HEK293T (cell line): ENCODE data around the gene CYP46A1.
"Not testable (repeated sequence)": the region's sequence is repeated elsewhere in the genome, so short reads cannot be mapped to it uniquely, and the experiment has no call there.

Experiments
- CTCF ChIA-PET: fragments of 350-600 bp; formaldehyde crosslinking; extraction: SDS; loops from one replicate; lab custom pipeline; 2021; ENCODE audit warnings: antibody characterized with exemption, inconsistent platforms; lab: Yijun Ruan, JAX
- POLR2A ChIA-PET: fragments of 350-600 bp; formaldehyde crosslinking; extraction: SDS; loops from one replicate; lab custom pipeline; 2020; ENCODE audit warnings: antibody characterized with exemption, inconsistent platforms; lab: Yijun Ruan, JAX
- DNase-seq: peaks from one replicate; pipeline ENCODE4 v3.0.0; 2012; ENCODE audit warnings: mixed read lengths; ENCODE audit errors: extremely low spot score
- ARNT ChIP-seq: fragments of 450-650 bp; IDR thresholded peaks from 2 replicates; pipeline ENCODE4 v1.6.1; 2017; ENCODE audit warnings: mild to moderate bottlenecking
- BHLHE40 ChIP-seq: fragments of 450-650 bp; IDR thresholded peaks from 2 replicates; pipeline ENCODE4 v1.6.1; 2016; ENCODE audit warnings: mild to moderate bottlenecking, moderate library complexity, borderline replicate concordance
- CTBP1 ChIP-seq: fragments of 450-650 bp; IDR thresholded peaks from 2 replicates; pipeline ENCODE4 v1.6.1; 2016; ENCODE audit warnings: borderline replicate concordance
- ELF4 ChIP-seq: fragments of 450-650 bp; IDR thresholded peaks from 2 replicates; pipeline ENCODE4 v1.6.1; 2017; ENCODE audit warnings: antibody characterized with exemption
- FOXA1 ChIP-seq: fragments of 450-650 bp; IDR thresholded peaks from 2 replicates; pipeline ENCODE4 v1.6.1; 2016; ENCODE audit warnings: mild to moderate bottlenecking
- FOXK2 ChIP-seq: fragments of 450-650 bp; IDR thresholded peaks from 2 replicates; pipeline ENCODE4 v1.6.1; 2016; ENCODE audit warnings: mild to moderate bottlenecking
- FOXM1 ChIP-seq: fragments of 450-650 bp; IDR thresholded peaks from 2 replicates; pipeline ENCODE4 v1.6.1; 2017; ENCODE audit warnings: mild to moderate bottlenecking, borderline replicate concordance
- HDGF ChIP-seq: fragments of 450-650 bp; IDR thresholded peaks from 2 replicates; pipeline ENCODE4 v1.6.1; 2017; ENCODE audit warnings: antibody characterized with exemption, borderline replicate concordance
- L3MBTL2 ChIP-seq: fragments of 450-650 bp; conservative IDR thresholded peaks from 2 replicates; pipeline ENCODE4 v1.6.1; 2016; ENCODE audit warnings: mild to moderate bottlenecking
- LEF1 ChIP-seq: fragments of 450-650 bp; IDR thresholded peaks from 2 replicates; pipeline ENCODE4 v1.6.1; 2017; ENCODE audit warnings: mild to moderate bottlenecking, borderline replicate concordance
- NFRKB ChIP-seq: fragments of 450-650 bp; IDR thresholded peaks from 2 replicates; pipeline ENCODE4 v1.6.1; 2016; ENCODE audit warnings: mild to moderate bottlenecking, moderate library complexity
- PKNOX1 ChIP-seq: fragments of 450-650 bp; IDR thresholded peaks from 2 replicates; pipeline ENCODE4 v1.6.1; 2016
- SP1 ChIP-seq: fragments of 450-650 bp; IDR thresholded peaks from 2 replicates; pipeline ENCODE4 v1.6.1; 2017
- SUZ12 ChIP-seq: fragments of 450-650 bp; IDR thresholded peaks from 2 replicates; pipeline ENCODE4 v1.6.1; 2016; ENCODE audit warnings: mild to moderate bottlenecking
- TARDBP ChIP-seq: fragments of 450-650 bp; IDR thresholded peaks from 2 replicates; pipeline ENCODE4 v1.6.1; 2016
- ZNF384 ChIP-seq: fragments of 450-650 bp; IDR thresholded peaks from 2 replicates; pipeline ENCODE4 v1.6.1; 2016

The CYP46A1 gene

GRCh38 chr14:99660006-99660566 is 24.0 kb upstream of the CYP46A1 start:
- TF ChIP-seq NFRKB (no peak), FOXM1 (no peak), ZNF384 (no peak), ARNT (no peak), FOXA1 (no peak), LEF1 (no peak), L3MBTL2 (no peak), BHLHE40 (no peak), SUZ12 (no peak), HDGF (no peak), CTBP1 (no peak), ELF4 (no peak), FOXK2 (no peak), TARDBP (no peak), PKNOX1 (no peak), SP1 (no peak)
- POLR2A ChIA-PET, result no interaction called here
- CTCF ChIA-PET, result no interaction called here
- no peak for DNase-seq

GRCh38 chr14:99660794-99661193 is 23.3 kb upstream of the CYP46A1 start:
- DNase-seq, result no peak
- TF ChIP-seq FOXM1, result no peak
- no peak for TF ChIP-seq SUZ12
- no peak for TF ChIP-seq TARDBP
- TF ChIP-seq ARNT, result no peak
- no peak for TF ChIP-seq ZNF384
- no peak for TF ChIP-seq PKNOX1
- no peak for TF ChIP-seq FOXA1
- TF ChIP-seq BHLHE40, result no peak
- TF ChIP-seq CTBP1, result no peak
- no peak for TF ChIP-seq LEF1
- no peak for TF ChIP-seq FOXK2
- no peak for TF ChIP-seq ELF4
- no peak for TF ChIP-seq L3MBTL2
- no peak for TF ChIP-seq SP1
- no peak for TF ChIP-seq NFRKB
- POLR2A ChIA-PET, result no interaction called here
- CTCF ChIA-PET, result interaction anchor here (0.6 kb wide), 1 partner anchor 17 kb away, joined by 3 read pairs; no protein-coding TSS in a partner anchor

DNA sequence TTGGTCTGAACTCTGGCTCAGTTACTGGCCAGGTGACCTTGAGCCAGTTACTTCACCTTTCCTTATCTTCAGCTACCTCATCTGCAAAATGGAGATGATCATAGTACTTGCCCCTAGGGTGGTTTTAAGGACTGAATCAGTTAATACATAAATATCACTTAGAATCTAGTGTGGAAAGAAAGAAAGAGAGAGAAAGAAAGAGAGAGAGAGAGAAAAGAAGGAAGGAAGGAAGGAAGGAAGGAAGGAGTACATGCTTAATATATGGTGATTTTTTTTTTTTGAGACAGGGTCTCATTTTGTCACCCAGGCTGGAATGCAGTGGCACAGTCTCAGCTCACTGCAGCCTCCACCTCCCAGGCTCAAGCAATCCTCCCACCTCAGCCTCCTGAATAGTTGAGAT is 22.9 kb upstream of the CYP46A1 start:
- CTCF ChIA-PET, result interaction anchor here (0.6 kb wide), 1 partner anchor 17 kb away, joined by 3 read pairs; no protein-coding TSS in a partner anchor
- DNase-seq, POLR2A ChIA-PET: not testable (repeated sequence)

GRCh38 chr14:99662846-99663245 is 21.3 kb upstream of the CYP46A1 start:
- no peak for DNase-seq
- POLR2A ChIA-PET, result no interaction called here
- CTCF ChIA-PET, result interaction anchor here (0.7 kb wide), 1 partner anchor 343 kb away, joined by 4 read pairs; no protein-coding TSS in a partner anchor
- TF ChIP-seq ELF4 (no peak), FOXM1 (no peak), PKNOX1 (no peak), ARNT (no peak), SP1 (no peak), ZNF384 (no peak), SUZ12 (no peak), BHLHE40 (no peak), TARDBP (no peak), LEF1 (no peak), FOXK2 (no peak), CTBP1 (no peak), NFRKB (no peak), L3MBTL2 (no peak), FOXA1 (no peak)

- POLR2A ChIA-PET, result no interaction called here
- TF ChIP-seq PKNOX1 (no peak), L3MBTL2 (no peak), SUZ12 (no peak), TARDBP (no peak), ELF4 (no peak), ZNF384 (no peak), FOXK2 (no peak), FOXA1 (no peak), LEF1 (no peak), FOXM1 (no peak), SP1 (no peak), CTBP1 (no peak), ARNT (no peak)
- DNase-seq, result no peak
- CTCF ChIA-PET, result interaction anchor here (0.7 kb wide), 1 partner anchor 344 kb away, joined by 4 read pairs; no protein-coding TSS in a partner anchor
These were observed 20.6 kb upstream of the CYP46A1 start for GRCh38 chr14:99663386-99664057.
